Activated CD4-positive, alpha-beta T cell treated with anti-CD3 and anti-CD28 coated beads for 24 hours (primary cell): ENCODE results near the gene DNAJB8.

Source experiments
- DNase-seq, 2 donors: peaks; one replicate each; pipeline ENCODE4 v3.0.0-alpha.2; 2020; ENCODE audit warnings: low read depth in 2 of 2

The DNAJB8 gene

GRCh38 chr3:128445357-128445756 lies 21.3 kb downstream of the DNAJB8 start:
- DNase-seq: no peak

GRCh38 chr3:128443771-128444170 lies 22.9 kb downstream of the DNAJB8 start:
- DNase-seq: no peak

- DNase-seq: no peak
Measured at GRCh38 chr3:128442949-128443348, 23.7 kb downstream of the DNAJB8 start.

- no peak for DNase-seq
Measured at GRCh38 chr3:128442070-128442469, 24.6 kb downstream of the DNAJB8 start.

GRCh38 chr3:128439226-128439625 lies 27.5 kb downstream of the DNAJB8 start:
- no peak for DNase-seq

GRCh38 chr3:128438488-128439072 lies 28.1 kb downstream of the DNAJB8 start:
- no peak for DNase-seq

- DNase-seq: no peak
Measured at GRCh38 chr3:128436214-128436613, 30.5 kb downstream of the DNAJB8 start.

- DNase-seq: no peak
Measured at GRCh38 chr3:128435561-128435960, 31.1 kb downstream of the DNAJB8 start.

- DNase-seq: no peak
Measured at GRCh38 chr3:128435058-128435457, 31.6 kb downstream of the DNAJB8 start.

- DNase-seq: no peak
Measured at GRCh38 chr3:128434524-128434923, 32.2 kb downstream of the DNAJB8 start.

- DNase-seq: no peak
Measured at GRCh38 chr3:128433837-128434165, 32.9 kb downstream of the DNAJB8 start.

- DNase-seq: no peak
Measured at GRCh38 chr3:128432971-128433836, 33.5 kb downstream of the DNAJB8 start.

GRCh38 chr3:128432301-128432970 lies 34.3 kb downstream of the DNAJB8 start:
- no peak for DNase-seq

- no peak for DNase-seq
Measured at GRCh38 chr3:128431803-128432300, 34.8 kb downstream of the DNAJB8 start.

- no peak for DNase-seq
Measured at GRCh38 chr3:128430731-128431130, 36.0 kb downstream of the DNAJB8 start.

GRCh38 chr3:128430301-128430700 lies 36.4 kb downstream of the DNAJB8 start:
- DNase-seq: no peak

GRCh38 chr3:128429751-128430150 lies 36.9 kb downstream of the DNAJB8 start:
- DNase-seq: no peak

GRCh38 chr3:128429275-128429674 lies 37.4 kb downstream of the DNAJB8 start:
- DNase-seq: no peak

- DNase-seq: no peak
Measured at GRCh38 chr3:128427872-128428822, 38.5 kb downstream of the DNAJB8 start.

GRCh38 chr3:128427175-128427857 lies 39.4 kb downstream of the DNAJB8 start:
- no peak for DNase-seq
